ENCODE data around the gene KIAA1958. TPM values are rescaled to one million over a fixed set of nuclear protein-coding genes. Genes with fewer than 3 reads are reported as not detected.

The KIAA1958 gene
- total and polyA plus RNA-seq, 2 of the 8 experiments (the other 6 are each of a cell fraction or from before 2014, with no cell fraction given): 11.4 to 43.8 TPM

DNA sequence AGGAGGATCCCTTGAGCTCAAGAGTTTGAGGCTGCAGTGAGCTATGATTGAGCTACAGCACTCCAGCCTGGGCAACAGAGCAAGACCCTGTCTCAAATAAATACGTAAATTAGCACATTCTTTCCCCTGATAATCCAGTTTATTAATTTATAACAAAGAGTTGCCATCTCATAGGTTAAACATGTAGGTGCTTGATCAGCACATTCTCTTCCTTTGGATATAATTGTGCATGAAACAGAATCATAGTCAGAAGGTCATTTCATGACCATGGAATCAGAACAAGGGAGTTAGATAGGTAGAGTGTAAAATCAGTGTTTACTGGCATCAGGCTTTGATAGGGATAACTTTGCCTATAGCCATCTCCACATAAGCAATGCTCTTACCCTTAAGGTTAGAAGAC, 43.0 kb upstream of the KIAA1958 start:
- Histone ChIP-seq H4K8ac (ENCODE audit: extremely low read depth, insufficient read depth, low read length) (no peak overlapping the region), H2BK15ac (ENCODE audit: low read length) (no peak overlapping the region), H3K27me3 (replicated peaks in 1 of 4; ENCODE audit: control insufficient read depth in 3 of 4, extremely low read depth in 1 of 4, insufficient read depth in 3 of 4, low read length in 3 of 4) (no peaks in the 10 kb centered on the region), H3K9ac (replicated peaks in 1 of 4; ENCODE audit: extremely low read depth in 1 of 4, low read depth in 3 of 4, low read length in 3 of 4) (no peak overlapping the region), H4K5ac (ENCODE audit: insufficient read length, low read depth, low read length) (no peak overlapping the region), H4K91ac (replicated peaks; ENCODE audit: insufficient read length, low read length) (no peak overlapping the region), H3K23me2 (ENCODE audit: low read depth, low read length) (no peaks in the 10 kb centered on the region), H2BK12ac (ENCODE audit: low read depth, low read length) (no peak overlapping the region), H3K4ac (replicated peaks; ENCODE audit: insufficient read length, low read depth, low read length) (no peak overlapping the region), H2BK20ac (ENCODE audit: low read length) (no peak overlapping the region), H3K18ac (ENCODE audit: extremely low read depth, low read length) (no peak overlapping the region), H3K9me3 (ENCODE audit: insufficient read depth in 2 of 2, low read depth in 1 of 2, low read length in 1 of 2) (no peaks in the 10 kb centered on the region), H3K14ac (ENCODE audit: insufficient read length) (no peak overlapping the region), H3K23ac (ENCODE audit: insufficient read length) (no peak overlapping the region), H2BK5ac (ENCODE audit: low read depth, low read length) (no peak overlapping the region), H3K4me1 (replicated peaks in 1 of 4; ENCODE audit: control insufficient read depth in 3 of 4, insufficient read depth in 4 of 4, low read length in 3 of 4) (no peaks in the 10 kb centered on the region), H3K79me1 (ENCODE audit: low read depth, low read length) (no peaks in the 10 kb centered on the region), H3K56ac (replicated peaks; ENCODE audit: insufficient read length, low read depth, low read length) (no peak overlapping the region), H2AFZ (ENCODE audit: low read length) (no peak overlapping the region), H3K27ac (ENCODE audit: low read depth, low read length) (no peak overlapping the region), H3K36me3 (ENCODE audit: control insufficient read depth in 2 of 4, insufficient read depth in 4 of 4, low read length in 3 of 4) (no peaks in the 10 kb centered on the region), H3K4me3 (ENCODE audit: extremely low read depth in 1 of 4, insufficient read depth in 2 of 4, low read depth in 3 of 4, low read length in 4 of 4) (no peak overlapping the region), H2BK120ac (replicated peaks; ENCODE audit: low read depth, low read length) (no peak overlapping the region), H3K79me2 (ENCODE audit: control insufficient read depth in 1 of 2, insufficient read depth in 2 of 2, low read length in 2 of 2) (no peaks in the 10 kb centered on the region), H3K4me2 (ENCODE audit: insufficient read depth in 1 of 2, low read depth in 2 of 2, low read length in 2 of 2) (no peak overlapping the region), H2AK5ac (ENCODE audit: low read depth, low read length) (no peak overlapping the region), H4K20me1 (replicated peaks in 1 of 2; ENCODE audit: control insufficient read depth in 1 of 2, insufficient read depth in 2 of 2, low read length in 2 of 2) (no peaks in the 10 kb centered on the region)
- FAIRE-seq: no peak
- DNase-seq (ENCODE audit: low read depth in 1 of 2, low spot score in 2 of 2): no peak
- WGBS, 2 experiments (ENCODE audit: extremely low coverage in 1 of 2, insufficient coverage in 1 of 2, insufficient read length in 1 of 2, insufficient replicate concordance in 2 of 2, low coverage in 1 of 2, low lambda C conversion rate in 2 of 2, missing lambda C conversion rate in 1 of 2): 89% methylated on average over 1 of the region's 1 CpG; no CpG with 5 or more reads in 1 of the 2 experiments
- POLR2A ChIA-PET (ENCODE audit: partially characterized antibody): interaction anchor here (0.9 kb wide), 1 partner anchor 274 kb away, joined by 3 read pairs; the partner anchor contains the start of gene INIP
- CTCF ChIA-PET (ENCODE audit: partially characterized antibody): interaction anchor here (0.5 to 1.8 kb wide), 11 partner anchors 9 to 468 kb away, joined by 3 to 9 read pairs (median 4); no protein-coding TSS in a partner anchor
- TF ChIP-seq ZNF274 (IDR thresholded peaks at IDR 0.05; ENCODE audit: borderline replicate concordance, extremely low read depth, low read length) (no peak), JUN (IDR thresholded peaks at IDR 0.05; ENCODE audit: low read depth, low read length) (no peak), RXRA (IDR thresholded peaks at IDR 0.05; ENCODE audit: insufficient read depth, low read depth, low read length) (no peak), MAFK (IDR thresholded peaks at IDR 0.05; ENCODE audit: low read depth, low read length) (no peak), CREB1 (IDR thresholded peaks at IDR 0.05) (no peak), MAX (IDR thresholded peaks at IDR 0.05) (no peak), RFX5 (IDR thresholded peaks at IDR 0.05; ENCODE audit: borderline replicate concordance, low read depth, low read length) (no peak), SUZ12 (IDR thresholded peaks at IDR 0.05; ENCODE audit: low read length) (no peak), SIX5 (IDR thresholded peaks at IDR 0.05; ENCODE audit: low read depth, low read length) (no peak), BRCA1 (IDR thresholded peaks at IDR 0.05; ENCODE audit: low read depth, low read length) (no peak)
- TF ChIP-seq, protein P1, sequence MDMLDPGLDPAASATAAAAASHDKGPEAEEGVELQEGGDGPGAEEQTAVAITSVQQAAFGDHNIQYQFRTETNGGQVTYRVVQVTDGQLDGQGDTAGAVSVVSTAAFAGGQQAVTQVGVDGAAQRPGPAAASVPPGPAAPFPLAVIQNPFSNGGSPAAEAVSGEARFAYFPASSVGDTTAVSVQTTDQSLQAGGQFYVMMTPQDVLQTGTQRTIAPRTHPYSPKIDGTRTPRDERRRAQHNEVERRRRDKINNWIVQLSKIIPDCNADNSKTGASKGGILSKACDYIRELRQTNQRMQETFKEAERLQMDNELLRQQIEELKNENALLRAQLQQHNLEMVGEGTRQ (IDR thresholded peaks at IDR 0.05; ENCODE audit: low read length): no peak

All from H1 (cell line).